ENCODE data around the gene MYL2.

DNA sequence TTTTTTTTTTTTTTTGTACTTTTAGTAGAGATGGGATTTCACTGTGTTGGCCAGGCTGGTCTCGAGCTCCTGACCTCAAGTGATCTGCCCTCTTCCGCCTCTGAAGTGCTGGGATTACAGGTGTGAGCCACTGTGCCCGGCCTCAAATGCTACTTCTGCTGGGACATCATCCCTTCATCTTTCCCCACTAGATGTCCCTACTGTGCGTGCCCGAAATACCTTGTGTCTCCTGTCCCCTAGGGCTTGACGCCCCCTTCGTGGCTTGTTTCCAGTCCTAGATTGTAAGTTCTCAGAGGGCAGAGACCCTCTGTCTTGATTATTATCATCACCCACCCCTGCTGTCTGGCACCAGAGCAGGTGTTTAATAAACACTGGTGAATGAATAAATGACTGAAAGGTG is 58.6 kb downstream of the MYL2 start:
- TF ChIP-seq, protein P1, sequence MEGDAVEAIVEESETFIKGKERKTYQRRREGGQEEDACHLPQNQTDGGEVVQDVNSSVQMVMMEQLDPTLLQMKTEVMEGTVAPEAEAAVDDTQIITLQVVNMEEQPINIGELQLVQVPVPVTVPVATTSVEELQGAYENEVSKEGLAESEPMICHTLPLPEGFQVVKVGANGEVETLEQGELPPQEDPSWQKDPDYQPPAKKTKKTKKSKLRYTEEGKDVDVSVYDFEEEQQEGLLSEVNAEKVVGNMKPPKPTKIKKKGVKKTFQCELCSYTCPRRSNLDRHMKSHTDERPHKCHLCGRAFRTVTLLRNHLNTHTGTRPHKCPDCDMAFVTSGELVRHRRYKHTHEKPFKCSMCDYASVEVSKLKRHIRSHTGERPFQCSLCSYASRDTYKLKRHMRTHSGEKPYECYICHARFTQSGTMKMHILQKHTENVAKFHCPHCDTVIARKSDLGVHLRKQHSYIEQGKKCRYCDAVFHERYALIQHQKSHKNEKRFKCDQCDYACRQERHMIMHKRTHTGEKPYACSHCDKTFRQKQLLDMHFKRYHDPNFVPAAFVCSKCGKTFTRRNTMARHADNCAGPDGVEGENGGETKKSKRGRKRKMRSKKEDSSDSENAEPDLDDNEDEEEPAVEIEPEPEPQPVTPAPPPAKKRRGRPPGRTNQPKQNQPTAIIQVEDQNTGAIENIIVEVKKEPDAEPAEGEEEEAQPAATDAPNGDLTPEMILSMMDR (optimal IDR thresholded peaks at IDR 0.05 in 1 of 3, IDR thresholded peaks at IDR 0.05 in 1 of 3, conservative IDR thresholded peaks at IDR 0.05 in 1 of 3; ENCODE audit: extremely low read depth in 1 of 3, insufficient read depth in 2 of 3, low read length in 3 of 3) = peak in 2 of 3 experiments; percentile 6 to 34
- no peak for TF ChIP-seq EZH2 (IDR thresholded peaks at IDR 0.05; ENCODE audit: low read length)
